Panc1 (cell line): Measurements from ENCODE around the gene NFIC. TPM values are rescaled to one million over a fixed set of nuclear protein-coding genes. Genes with fewer than 3 reads are reported as not detected.

Source experiments
- ATAC-seq: fragments of 200-7000 bp; cut with Tn5 transposase; 2 replicates; pipeline ENCODE4 v1.9.1; 2020; ENCODE audit warnings: mild to moderate bottlenecking, moderate library complexity
- BruUV-seq: library from RNA; stranded (reverse); fragments of 400-500 nt; replicated peaks from 2 replicates; lab custom pipeline; 2021; lab: Mats Ljungman, UMichigan
- CTCF ChIA-PET: fragments of 300-600 bp; sonication (Branson Sonifier 250); formaldehyde crosslinking; loops from one replicate; lab custom pipeline; 2022; ENCODE audit warnings: antibody characterized with exemption; lab: Charles Lee
- POLR2A ChIA-PET: fragments of 300-600 bp; sonication (Branson Sonifier 250); formaldehyde crosslinking; loops from one replicate; lab custom pipeline; 2022; ENCODE audit warnings: antibody characterized with exemption; lab: Charles Lee
- DNase-seq: peaks from one replicate; pipeline ENCODE4 v3.0.0-alpha.2; 2010; ENCODE audit warnings: low read depth, low spot score
- H3K27ac ChIP-seq: 2 replicates; pipeline ENCODE4 v1.5.1; 2011; ENCODE audit warnings: mild to moderate bottlenecking, low read length, inconsistent platforms
- H3K27me3 ChIP-seq: fragments of 200-500 bp; sonication (Bioruptor generic); 2 replicates; pipeline ENCODE4 v1.6.0; 2014; ENCODE audit warnings: low read length, inconsistent platforms; ENCODE audit not compliant: control insufficient read depth, insufficient read depth
- H3K36me3 ChIP-seq: fragments of 200-500 bp; sonication (Bioruptor generic); 2 replicates; pipeline ENCODE4 v1.5.1; 2014; ENCODE audit warnings: inconsistent platforms, mild to moderate bottlenecking, low read length, moderate library complexity; ENCODE audit not compliant: control insufficient read depth, insufficient read depth
- H3K4me1 ChIP-seq: 2 replicates; pipeline ENCODE4 v1.5.1; 2011; ENCODE audit warnings: inconsistent platforms, mild to moderate bottlenecking, low read length, moderate library complexity; ENCODE audit not compliant: control insufficient read depth, insufficient read depth
- H3K4me3 ChIP-seq, 2 experiments: 2 replicates each; pipeline ENCODE4 v1.5.1; 2011 to 2012; ENCODE audit warnings: low read depth in 2 of 2, low read length in 2 of 2, mild to moderate bottlenecking in 2 of 2, inconsistent platforms in 1 of 2, moderate library complexity in 1 of 2
- H3K9me3 ChIP-seq: fragments of 200-500 bp; sonication (Bioruptor generic); 2 replicates; pipeline ENCODE4 v1.5.1; 2014; ENCODE audit warnings: low read depth, mild to moderate bottlenecking, inconsistent platforms, low read length, moderate library complexity; ENCODE audit not compliant: control insufficient read depth, insufficient read depth
- POLR2AphosphoS5 ChIP-seq: IDR thresholded peaks from 2 replicates; pipeline ENCODE4 v1.6.1; 2012; ENCODE audit warnings: mild to moderate bottlenecking, low read depth, low read length, moderate library complexity
- SIN3A ChIP-seq: IDR thresholded peaks from 2 replicates; pipeline ENCODE4 v1.6.1; 2012; ENCODE audit warnings: low read depth, mild to moderate bottlenecking, low read length, moderate library complexity, borderline replicate concordance; ENCODE audit not compliant: insufficient read depth
- TCF7L2 ChIP-seq: IDR thresholded peaks from 2 replicates; pipeline ENCODE4 v1.6.1; 2011; ENCODE audit warnings: mild to moderate bottlenecking, low read depth, low read length, inconsistent platforms
- in situ Hi-C: cut with HindIII; loops from 2 replicates; pipeline ENCODE4 v1.10.0; 2016; ENCODE audit warnings: low sequenced_read_pairs, low pct_unique_long_range_greater_than_20kb
- intact Hi-C: fragments of 100-400 bp; cut with micrococcal nuclease; formaldehyde crosslinking; loops from one replicate; pipeline ENCODE4 v1.10.0; 2022; ENCODE audit not compliant: unreplicated experiment
- total RNA-seq: library from RNA; stranded (reverse); gene quantifications from one replicate; pipeline ENCODE4 v1.2.1, GENCODE V29; 2021; ENCODE audit not compliant: unreplicated experiment
- TF ChIP-seq, protein P1 (sequence below): fragments of 450-650 bp; IDR thresholded peaks from 2 replicates; pipeline ENCODE4 v1.5.1; 2017; ENCODE audit warnings: mild to moderate bottlenecking
- TF ChIP-seq, protein P2 (sequence below), 2 experiments: IDR thresholded peaks; 2 replicates each; pipeline ENCODE4 v1.6.1; 2011 to 2012; ENCODE audit warnings: low read depth in 2 of 2, control low read depth in 1 of 2, low read length in 1 of 2, mild to moderate bottlenecking in 1 of 2, moderate library complexity in 1 of 2; ENCODE audit not compliant: insufficient read depth in 1 of 2

NFIC gene
- total RNA-seq, 1 experiment from 2014 or later = 120 TPM

DNA sequence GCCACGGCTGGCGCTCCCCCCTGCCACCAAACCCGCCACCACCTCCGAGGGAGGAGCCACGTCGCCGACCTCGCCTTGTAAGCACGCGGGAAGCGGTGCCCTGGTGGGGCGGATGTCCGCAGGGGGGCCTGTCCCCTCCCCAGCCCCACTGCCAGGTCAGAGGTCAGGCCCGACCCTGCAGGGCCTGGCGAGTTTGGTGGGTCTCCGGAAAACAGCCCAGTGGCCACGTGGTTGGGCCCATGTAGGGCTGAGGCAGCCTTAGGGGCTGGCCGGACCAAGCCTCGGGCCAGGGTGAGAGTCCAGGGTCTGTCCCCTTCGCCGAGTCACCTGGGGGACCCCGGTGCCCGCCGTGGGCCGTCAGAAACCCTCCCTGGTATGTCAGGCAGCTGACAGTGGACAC lies 87.5 kb downstream of the NFIC start:
- intact Hi-C loops = no loop called here
- ATAC-seq = no peak
- H3K9me3 ChIP-seq = no peaks in the 10 kb centered on the region

DNA sequence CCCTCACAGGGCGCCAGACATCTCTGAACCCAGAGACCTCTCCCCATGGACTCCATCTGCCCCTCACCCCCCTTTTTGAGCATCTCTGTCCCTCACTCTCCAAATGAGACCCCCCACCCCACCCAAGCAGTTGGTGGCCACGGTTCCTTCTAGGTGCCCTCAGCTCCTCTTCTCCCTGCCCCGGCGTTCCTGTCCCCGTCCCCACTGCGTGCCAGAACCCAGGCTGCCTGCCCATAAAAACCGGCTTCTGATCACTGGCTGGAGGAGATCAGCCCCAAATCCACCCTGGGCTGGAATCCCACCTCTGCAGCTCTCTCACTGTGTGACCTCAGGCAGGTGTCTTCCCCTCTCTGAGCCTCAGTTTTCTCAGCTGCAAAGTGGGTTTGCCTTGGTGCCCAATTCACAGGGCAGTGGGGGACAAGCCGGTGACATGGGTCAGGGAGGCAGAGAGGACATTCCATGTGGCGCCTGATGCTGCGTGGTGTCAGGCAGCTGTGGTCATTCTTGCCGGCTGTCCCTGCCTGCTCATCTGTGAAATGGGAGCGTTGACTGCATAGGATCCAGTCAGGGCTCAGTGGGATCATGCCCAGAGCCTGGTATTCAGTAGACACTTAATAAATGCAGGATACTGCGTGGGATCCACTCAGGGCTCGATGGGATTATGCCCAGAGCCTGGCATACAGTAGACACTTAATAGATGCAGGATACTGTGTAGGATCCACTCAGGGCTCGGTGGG lies 88.4 kb downstream of the NFIC start:
- H3K4me1 ChIP-seq = peaks cover 30% of the 10 kb centered on the region
- H3K27ac ChIP-seq = no peak overlapping the region
- CTCF ChIA-PET = interaction anchor here (0.7 kb wide), 1 partner anchor 16 kb away, joined by 3 read pairs; no protein-coding TSS in a partner anchor
- no peaks in the 10 kb centered on the region for H3K9me3 ChIP-seq
- no peak for ATAC-seq
- H3K27me3 ChIP-seq = no peaks in the 10 kb centered on the region
- H3K4me3 ChIP-seq = no peak overlapping the region
- TF ChIP-seq, protein P1, sequence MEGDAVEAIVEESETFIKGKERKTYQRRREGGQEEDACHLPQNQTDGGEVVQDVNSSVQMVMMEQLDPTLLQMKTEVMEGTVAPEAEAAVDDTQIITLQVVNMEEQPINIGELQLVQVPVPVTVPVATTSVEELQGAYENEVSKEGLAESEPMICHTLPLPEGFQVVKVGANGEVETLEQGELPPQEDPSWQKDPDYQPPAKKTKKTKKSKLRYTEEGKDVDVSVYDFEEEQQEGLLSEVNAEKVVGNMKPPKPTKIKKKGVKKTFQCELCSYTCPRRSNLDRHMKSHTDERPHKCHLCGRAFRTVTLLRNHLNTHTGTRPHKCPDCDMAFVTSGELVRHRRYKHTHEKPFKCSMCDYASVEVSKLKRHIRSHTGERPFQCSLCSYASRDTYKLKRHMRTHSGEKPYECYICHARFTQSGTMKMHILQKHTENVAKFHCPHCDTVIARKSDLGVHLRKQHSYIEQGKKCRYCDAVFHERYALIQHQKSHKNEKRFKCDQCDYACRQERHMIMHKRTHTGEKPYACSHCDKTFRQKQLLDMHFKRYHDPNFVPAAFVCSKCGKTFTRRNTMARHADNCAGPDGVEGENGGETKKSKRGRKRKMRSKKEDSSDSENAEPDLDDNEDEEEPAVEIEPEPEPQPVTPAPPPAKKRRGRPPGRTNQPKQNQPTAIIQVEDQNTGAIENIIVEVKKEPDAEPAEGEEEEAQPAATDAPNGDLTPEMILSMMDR = no peak
- no peak for TF ChIP-seq TCF7L2
- POLR2A ChIA-PET = no interaction called here
- intact Hi-C loops = no loop called here
- no TSS peak for BruUV-seq
- no peaks in the 10 kb centered on the region for H3K36me3 ChIP-seq
- DNase-seq = no peak
- in situ Hi-C loops = no loop called here

More for the DNA sequence above, 87.5 kb downstream of the NFIC start:
- ChIA-PET POLR2A (no interaction called here), CTCF (interaction anchor here (0.7 kb wide), 1 partner anchor 17 kb away, joined by 3 read pairs; no protein-coding TSS in a partner anchor)
- in situ Hi-C loops = no loop called here
- Histone ChIP-seq H3K4me3 (no peak overlapping the region), H3K27ac (no peak overlapping the region), H3K4me1 (peaks cover 26% of the 10 kb centered on the region), H3K36me3 (no peaks in the 10 kb centered on the region), H3K27me3 (no peaks in the 10 kb centered on the region)
- no TSS peak for BruUV-seq
- DNase-seq = no peak
- TF ChIP-seq, protein P1 = no peak
- TF ChIP-seq POLR2AphosphoS5 (no peak), SIN3A (no peak), TCF7L2 (no peak)
- TF ChIP-seq, protein P2, sequence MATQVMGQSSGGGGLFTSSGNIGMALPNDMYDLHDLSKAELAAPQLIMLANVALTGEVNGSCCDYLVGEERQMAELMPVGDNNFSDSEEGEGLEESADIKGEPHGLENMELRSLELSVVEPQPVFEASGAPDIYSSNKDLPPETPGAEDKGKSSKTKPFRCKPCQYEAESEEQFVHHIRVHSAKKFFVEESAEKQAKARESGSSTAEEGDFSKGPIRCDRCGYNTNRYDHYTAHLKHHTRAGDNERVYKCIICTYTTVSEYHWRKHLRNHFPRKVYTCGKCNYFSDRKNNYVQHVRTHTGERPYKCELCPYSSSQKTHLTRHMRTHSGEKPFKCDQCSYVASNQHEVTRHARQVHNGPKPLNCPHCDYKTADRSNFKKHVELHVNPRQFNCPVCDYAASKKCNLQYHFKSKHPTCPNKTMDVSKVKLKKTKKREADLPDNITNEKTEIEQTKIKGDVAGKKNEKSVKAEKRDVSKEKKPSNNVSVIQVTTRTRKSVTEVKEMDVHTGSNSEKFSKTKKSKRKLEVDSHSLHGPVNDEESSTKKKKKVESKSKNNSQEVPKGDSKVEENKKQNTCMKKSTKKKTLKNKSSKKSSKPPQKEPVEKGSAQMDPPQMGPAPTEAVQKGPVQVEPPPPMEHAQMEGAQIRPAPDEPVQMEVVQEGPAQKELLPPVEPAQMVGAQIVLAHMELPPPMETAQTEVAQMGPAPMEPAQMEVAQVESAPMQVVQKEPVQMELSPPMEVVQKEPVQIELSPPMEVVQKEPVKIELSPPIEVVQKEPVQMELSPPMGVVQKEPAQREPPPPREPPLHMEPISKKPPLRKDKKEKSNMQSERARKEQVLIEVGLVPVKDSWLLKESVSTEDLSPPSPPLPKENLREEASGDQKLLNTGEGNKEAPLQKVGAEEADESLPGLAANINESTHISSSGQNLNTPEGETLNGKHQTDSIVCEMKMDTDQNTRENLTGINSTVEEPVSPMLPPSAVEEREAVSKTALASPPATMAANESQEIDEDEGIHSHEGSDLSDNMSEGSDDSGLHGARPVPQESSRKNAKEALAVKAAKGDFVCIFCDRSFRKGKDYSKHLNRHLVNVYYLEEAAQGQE (IDR thresholded peaks at IDR 0.05; ENCODE audit: insufficient read depth in 1 of 2, low read depth in 2 of 2, low read length in 1 of 2) = no peak
